GM19193 (cell line): Measurements from ENCODE around the gene MYO7A.

ENCODE experiments used
- POLR2A ChIP-seq: IDR thresholded peaks from 4 replicates; pipeline ENCODE4 v1.6.1; 2011; ENCODE audit not compliant: insufficient read depth, insufficient read length; ENCODE audit errors: extremely low read depth

MYO7A gene

GRCh38 chr11:77170107-77170506 lies 42.1 kb downstream of the MYO7A start:
- no peak for TF ChIP-seq POLR2A

DNA sequence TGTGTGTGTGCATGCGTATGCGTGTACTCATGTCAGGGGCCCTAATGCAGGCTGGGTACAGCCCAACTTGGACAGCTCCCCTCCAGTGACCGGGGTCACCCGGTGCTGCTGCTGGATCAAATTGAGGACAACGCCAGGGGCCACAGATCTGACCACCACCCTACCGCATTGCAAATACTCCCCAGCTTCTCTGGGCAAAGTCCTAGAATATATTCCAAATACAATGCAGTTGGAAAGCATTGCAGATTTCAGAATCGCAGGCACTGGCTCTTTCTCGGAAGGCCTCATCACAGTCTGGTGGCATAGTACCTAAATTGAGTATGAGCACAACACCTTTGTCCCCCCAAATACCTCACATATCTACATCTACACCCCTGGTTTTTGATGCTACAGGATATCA lies 43.2 kb downstream of the MYO7A start:
- no peak for TF ChIP-seq POLR2A

- TF ChIP-seq POLR2A = no peak
These were observed 44.0 kb downstream of the MYO7A start for GRCh38 chr11:77171885-77172665.

GRCh38 chr11:77172666-77172982 lies 44.6 kb downstream of the MYO7A start:
- TF ChIP-seq POLR2A = no peak

- no peak for TF ChIP-seq POLR2A
These were observed 45.4 kb downstream of the MYO7A start for GRCh38 chr11:77173494-77173893.

DNA sequence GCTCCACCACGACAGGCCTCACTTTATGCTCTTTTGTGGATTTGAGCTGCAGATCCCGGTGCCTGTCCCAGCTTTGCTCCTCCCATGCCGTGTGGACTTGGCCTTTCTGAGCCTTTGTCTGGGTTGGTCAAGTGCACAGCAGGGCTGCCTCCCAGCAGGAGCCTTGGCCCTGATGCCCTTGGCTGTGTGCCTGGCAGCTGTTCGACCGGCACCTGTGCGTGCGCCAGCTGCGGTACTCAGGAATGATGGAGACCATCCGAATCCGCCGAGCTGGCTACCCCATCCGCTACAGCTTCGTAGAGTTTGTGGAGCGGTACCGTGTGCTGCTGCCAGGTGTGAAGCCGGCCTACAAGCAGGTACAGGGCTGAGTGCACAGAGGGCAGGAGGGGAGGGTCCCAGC lies 46.5 kb downstream of the MYO7A start:
- TF ChIP-seq POLR2A = no peak

GRCh38 chr11:77175021-77175842 lies 47.2 kb downstream of the MYO7A start:
- no peak for TF ChIP-seq POLR2A

- TF ChIP-seq POLR2A = no peak
These were observed 48.0 kb downstream of the MYO7A start for GRCh38 chr11:77175869-77176539.

DNA sequence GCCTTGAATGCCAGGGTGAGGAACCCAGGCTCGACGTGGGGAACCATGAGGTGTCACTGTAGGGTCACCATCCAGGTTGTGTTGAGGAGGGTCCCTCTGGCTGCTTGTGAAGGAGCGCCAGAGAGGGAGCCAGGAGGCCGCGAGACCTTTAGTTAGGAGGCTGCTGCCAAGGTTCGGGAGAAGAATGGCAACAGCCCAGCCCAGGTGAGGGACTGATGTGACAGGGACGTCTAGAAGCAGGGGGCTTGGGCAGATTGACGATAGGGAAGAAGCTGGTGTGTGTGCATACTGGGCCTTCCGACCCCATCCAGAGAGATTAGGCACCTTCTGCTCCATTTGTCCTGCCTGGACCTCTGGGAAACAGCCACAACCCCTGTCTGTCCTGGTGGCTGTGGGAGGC lies 49.0 kb downstream of the MYO7A start:
- TF ChIP-seq POLR2A = no peak

GRCh38 chr11:77178150-77178549 lies 50.1 kb downstream of the MYO7A start:
- TF ChIP-seq POLR2A = no peak

DNA sequence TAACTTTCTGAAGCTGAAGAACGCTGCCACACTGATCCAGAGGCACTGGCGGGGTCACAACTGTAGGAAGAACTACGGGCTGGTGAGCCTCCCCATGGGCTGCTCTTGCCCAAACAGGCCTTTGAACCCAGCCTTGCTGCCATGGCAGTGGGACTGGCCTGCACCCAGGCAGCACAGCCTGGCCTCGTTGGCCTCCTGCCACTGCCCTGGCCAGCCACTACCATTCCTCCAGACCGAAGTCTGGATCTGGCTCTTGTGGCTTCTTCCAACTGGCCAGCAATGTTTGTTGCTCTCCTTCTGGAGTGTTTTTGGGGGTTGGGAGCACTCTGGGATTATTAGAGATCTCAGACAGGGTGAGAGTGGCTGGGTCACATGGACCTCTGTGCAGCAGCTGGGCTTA lies 51.0 kb downstream of the MYO7A start:
- TF ChIP-seq POLR2A = no peak

DNA sequence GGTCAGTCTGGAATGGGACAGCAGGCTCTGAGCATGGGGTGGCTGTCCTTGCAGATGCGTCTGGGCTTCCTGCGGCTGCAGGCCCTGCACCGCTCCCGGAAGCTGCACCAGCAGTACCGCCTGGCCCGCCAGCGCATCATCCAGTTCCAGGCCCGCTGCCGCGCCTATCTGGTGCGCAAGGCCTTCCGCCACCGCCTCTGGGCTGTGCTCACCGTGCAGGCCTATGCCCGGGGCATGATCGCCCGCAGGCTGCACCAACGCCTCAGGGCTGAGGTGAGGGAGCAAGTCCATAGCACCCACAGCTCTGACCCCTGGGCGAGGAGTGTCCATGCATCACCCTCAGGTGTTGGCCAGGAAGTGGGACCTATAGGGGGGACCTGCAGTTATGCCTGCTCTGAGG lies 51.6 kb downstream of the MYO7A start:
- no peak for TF ChIP-seq POLR2A

- no peak for TF ChIP-seq POLR2A
These were observed 52.3 kb downstream of the MYO7A start for GRCh38 chr11:77180346-77180745.

DNA sequence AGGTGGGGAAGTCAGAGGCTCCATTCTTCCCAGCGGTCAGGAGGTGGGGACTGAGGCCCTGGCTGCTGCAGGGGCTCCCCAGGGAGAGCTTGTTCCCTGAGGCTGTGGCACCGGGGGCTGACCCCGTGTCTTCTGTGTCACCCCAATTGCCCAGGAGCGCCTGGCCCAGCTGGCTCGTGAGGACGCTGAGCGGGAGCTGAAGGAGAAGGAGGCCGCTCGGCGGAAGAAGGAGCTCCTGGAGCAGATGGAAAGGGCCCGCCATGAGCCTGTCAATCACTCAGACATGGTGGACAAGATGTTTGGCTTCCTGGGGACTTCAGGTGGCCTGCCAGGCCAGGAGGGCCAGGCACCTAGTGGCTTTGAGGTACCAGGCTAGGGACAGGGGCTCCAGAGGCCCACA lies 53.2 kb downstream of the MYO7A start:
- TF ChIP-seq POLR2A = no peak

DNA sequence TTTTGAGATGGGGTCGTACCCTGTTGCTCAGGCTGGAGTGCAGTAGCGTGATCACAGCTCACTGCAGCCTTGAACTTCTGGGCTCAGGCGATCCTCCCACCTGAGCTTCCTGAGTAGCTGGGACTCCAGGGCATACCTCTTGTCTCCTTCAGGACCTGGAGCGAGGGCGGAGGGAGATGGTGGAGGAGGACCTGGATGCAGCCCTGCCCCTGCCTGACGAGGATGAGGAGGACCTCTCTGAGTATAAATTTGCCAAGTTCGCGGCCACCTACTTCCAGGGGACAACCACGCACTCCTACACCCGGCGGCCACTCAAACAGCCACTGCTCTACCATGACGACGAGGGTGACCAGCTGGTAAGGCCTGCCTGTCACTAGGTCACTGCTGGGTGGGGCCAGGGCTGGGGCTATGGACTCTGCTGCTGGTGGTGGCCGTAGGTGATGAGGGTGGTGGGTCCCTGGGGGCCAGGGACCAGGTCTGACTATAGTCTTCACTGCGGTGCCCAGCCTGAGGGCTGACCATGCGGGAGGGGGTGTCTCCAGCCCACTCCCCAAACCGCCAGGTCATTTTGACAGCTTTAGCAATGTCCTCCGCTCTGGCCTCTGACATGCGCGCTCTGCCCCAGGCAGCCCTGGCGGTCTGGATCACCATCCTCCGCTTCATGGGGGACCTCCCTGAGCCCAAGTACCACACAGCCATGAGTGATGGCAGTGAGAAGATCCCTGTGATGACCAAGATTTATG lies 53.9 kb downstream of the MYO7A start:
- TF ChIP-seq POLR2A = no peak

DNA sequence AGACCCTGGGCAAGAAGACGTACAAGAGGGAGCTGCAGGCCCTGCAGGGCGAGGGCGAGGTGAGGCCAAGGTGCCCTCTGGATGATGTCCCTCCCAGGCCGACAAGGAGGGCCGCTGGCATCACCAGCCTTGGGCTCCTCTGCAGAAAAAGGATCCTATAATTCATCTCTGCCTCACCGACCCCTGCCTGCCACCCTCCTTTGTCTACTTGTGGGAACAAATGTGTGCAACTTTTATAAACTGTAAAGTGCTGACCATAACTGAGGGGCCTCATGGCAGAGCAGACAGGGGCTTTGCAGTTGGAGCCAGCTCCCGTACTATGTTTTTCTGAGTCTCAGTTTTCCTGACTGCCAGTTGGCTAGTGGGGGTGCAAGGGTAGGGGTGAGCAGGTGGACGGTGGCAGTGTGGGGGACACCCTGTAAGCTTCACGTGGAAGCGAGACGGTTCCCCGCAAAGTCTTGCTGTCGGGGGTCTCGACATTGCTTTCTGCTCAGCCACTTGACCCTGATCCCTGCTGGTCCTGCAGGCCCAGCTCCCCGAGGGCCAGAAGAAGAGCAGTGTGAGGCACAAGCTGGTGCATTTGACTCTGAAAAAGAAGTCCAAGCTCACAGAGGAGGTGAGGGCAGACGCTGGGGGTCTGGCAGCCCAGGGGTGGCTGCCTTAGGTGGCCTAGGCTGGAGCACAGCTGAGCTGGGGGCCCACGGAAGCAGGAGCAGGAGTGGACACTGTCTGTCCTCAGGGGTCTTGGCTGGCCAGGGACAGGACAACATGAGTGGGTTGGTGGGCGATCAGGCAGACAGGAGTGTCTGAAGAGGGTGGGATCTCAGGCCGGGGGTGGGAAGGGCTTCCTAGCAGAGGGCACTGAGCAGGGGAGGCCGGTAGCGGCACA lies 54.7 kb downstream of the MYO7A start:
- no peak for TF ChIP-seq POLR2A
